HFF-Myc (cell line): ENCODE measurements around the gene FLRT1.

Experiments
- DNase-seq: peaks from one replicate; pipeline ENCODE4 v3.0.0-alpha.2; 2011; ENCODE audit warnings: low read depth; ENCODE audit errors: extremely low read depth
- H3K4me3 ChIP-seq: replicated peaks from 2 replicates; pipeline ENCODE4 v1.5.1; 2011; ENCODE audit warnings: low read depth, mild to moderate bottlenecking, control low read depth, low read length
- TF ChIP-seq, protein P1 (sequence below): IDR thresholded peaks from 2 replicates; pipeline ENCODE4 v1.5.1; 2012; ENCODE audit warnings: mild to moderate bottlenecking, low read depth, low read length, control low read depth; ENCODE audit errors: missing control alignments

Gene FLRT1

GRCh38 chr11:64000740-64001483 lies 34.8 kb upstream of the FLRT1 start:
- H3K4me3 ChIP-seq, result no peak overlapping the region
- TF ChIP-seq, protein P1, sequence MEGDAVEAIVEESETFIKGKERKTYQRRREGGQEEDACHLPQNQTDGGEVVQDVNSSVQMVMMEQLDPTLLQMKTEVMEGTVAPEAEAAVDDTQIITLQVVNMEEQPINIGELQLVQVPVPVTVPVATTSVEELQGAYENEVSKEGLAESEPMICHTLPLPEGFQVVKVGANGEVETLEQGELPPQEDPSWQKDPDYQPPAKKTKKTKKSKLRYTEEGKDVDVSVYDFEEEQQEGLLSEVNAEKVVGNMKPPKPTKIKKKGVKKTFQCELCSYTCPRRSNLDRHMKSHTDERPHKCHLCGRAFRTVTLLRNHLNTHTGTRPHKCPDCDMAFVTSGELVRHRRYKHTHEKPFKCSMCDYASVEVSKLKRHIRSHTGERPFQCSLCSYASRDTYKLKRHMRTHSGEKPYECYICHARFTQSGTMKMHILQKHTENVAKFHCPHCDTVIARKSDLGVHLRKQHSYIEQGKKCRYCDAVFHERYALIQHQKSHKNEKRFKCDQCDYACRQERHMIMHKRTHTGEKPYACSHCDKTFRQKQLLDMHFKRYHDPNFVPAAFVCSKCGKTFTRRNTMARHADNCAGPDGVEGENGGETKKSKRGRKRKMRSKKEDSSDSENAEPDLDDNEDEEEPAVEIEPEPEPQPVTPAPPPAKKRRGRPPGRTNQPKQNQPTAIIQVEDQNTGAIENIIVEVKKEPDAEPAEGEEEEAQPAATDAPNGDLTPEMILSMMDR, result no peak
- no peak for DNase-seq

DNA sequence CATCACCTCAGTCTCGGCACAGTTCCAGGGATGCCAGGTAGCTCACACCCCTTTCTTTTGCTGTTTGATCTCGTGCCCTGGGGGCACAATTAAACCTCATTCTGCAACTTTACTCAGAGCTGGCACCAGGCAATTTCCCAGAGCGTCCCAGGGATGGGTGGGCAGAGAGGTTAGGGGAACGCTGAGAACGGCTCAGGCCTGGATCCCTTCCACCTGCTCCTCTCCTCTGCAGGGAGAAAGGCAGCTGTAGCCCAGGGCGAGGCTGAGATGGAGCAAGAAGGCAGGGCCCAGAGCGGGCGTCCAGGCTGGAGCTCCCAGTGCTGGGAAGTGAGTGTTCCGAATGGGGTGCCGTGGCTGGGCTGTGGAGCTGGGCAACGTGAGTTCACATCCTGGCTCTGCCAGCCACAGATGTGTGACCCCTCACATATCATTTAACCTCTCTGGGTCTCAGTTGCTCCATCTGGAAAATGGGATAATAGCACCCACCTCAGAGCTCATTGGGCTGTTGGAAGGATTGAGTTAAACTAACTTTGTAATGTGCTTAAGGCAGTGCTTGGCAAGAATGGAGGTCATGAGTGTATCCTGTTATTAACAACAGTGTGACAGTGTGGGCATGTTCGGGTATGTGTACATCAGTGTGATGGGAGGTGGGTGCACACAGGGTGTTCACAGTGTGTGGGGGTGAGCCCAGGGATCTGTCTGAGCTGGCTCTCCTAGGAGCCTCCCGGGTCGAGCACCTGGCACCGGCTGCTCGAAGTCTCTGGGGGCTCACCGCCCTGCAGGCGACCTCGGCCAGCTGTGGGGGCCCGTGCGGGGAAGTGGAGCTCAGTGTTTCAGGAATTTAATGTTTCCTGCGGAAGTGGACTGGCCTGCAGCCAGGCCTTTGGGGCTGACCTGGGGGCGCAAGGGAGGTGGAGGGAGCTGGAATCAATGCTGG lies 34.0 kb upstream of the FLRT1 start:
- H3K4me3 ChIP-seq, result no peak overlapping the region
- DNase-seq, result no peak
- TF ChIP-seq, protein P1, result no peak

DNA sequence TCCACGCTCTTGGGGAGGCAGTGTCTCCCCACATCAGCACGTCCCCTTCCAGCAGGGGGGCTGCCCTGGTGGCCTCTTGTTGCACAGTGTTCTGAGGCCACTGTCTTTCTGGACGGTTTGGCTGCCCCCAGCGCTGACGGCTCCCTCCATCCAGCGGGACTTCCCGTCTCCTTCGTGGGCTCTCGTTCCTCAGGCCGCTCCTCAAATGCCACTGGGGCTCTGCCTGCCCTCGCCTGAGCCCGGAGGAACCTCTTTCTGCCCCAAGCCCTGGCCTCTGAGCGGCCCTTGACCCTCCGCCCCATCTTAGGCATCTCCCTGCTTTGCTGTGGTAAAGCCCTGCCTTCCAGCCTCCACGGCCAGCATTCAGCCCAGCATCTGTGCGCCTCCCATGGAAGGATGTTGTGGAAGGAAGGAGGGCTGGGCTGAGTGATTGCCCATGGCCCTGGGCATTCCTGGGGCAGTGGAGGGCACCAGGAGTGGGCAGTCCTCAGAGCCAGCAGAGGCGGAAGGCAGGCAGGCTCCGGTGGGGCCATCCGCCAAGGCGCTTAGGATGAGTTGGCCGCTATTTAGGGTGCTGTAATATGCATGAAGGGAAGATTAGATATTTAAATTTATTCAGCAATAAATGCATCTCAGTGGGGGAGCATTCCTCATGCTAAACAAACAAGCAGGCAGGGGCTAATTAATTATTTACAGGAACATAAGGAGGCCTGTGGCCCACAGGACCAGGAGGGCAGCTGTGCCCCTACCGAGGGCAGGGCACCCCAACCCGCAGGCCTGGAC lies 31.7 kb upstream of the FLRT1 start:
- DNase-seq, result no peak
- H3K4me3 ChIP-seq, result no peak overlapping the region

GRCh38 chr11:64004590-64004984 lies 31.1 kb upstream of the FLRT1 start:
- H3K4me3 ChIP-seq, result no peak overlapping the region
- DNase-seq, result no peak
- TF ChIP-seq, protein P1, result no peak

More for the DNA sequence above, 31.7 kb upstream of the FLRT1 start:
- TF ChIP-seq, protein P1, result no peak

DNA sequence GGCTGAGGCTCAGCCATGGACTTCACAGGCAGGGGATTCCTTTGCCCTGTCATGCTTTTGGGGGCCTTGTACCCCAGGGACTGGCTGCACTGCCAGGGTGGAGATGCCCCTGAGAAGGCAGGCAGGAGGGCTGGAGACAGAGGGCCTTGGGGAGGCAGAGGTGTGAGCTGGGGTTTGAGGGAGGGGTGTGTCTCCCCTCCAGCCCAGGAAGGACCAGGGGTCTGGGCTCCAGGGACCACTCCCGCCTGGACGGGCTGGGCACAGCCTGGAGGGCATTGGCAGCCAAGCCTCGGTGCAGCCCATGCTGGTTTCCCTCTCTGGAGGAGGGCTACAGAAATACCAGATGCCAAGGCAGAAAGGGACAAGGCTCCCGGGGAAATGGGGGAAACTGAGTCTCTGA lies 30.0 kb upstream of the FLRT1 start:
- H3K4me3 ChIP-seq, result no peak overlapping the region
- DNase-seq, result no peak
- TF ChIP-seq, protein P1, result no peak

DNA sequence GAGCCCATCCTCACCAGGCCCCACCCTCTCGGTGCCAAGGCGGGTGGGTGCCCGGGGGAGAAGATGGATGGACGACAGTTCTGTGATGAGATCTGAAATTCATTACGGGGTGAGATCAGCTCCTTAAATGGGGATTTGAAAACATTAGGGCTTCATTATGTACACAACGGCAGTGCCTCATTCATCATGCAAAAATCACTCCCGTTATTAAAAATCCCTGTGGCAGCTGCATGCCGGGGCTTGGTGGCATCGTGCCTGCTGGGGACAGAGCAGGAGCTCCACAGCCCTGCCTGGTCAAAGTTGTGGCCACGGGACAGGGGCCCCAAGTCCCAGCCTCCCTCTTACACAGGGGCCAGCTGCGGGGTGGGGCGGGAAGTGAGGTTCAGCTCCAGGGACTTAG lies 29.3 kb upstream of the FLRT1 start:
- TF ChIP-seq, protein P1, result no peak
- no peak overlapping the region for H3K4me3 ChIP-seq
- no peak for DNase-seq
